Upper lobe of right lung (tissue), 1 donor: ENCODE results near the gene TMEM151A. TPM values are rescaled to one million over a fixed set of nuclear protein-coding genes. Genes with fewer than 3 reads are reported as not detected.

ENCODE experiments used
- ATAC-seq: fragments of 200-7000 bp; cut with Tn5 transposase; one replicate; pipeline ENCODE4 v1.9.1; 2020; ENCODE audit warnings: mild to moderate bottlenecking, moderate library complexity
- DNase-seq: peaks from one replicate; pipeline ENCODE4 v3.0.0-alpha.2; 2020
- H3K27ac ChIP-seq: fragments of 200-600 bp; one replicate; pipeline ENCODE4 v1.8.0; 2022
- H3K27me3 ChIP-seq: fragments of 200-600 bp; one replicate; pipeline ENCODE4 v1.8.0; 2022; ENCODE audit warnings: mild to moderate bottlenecking
- H3K36me3 ChIP-seq: fragments of 200-600 bp; one replicate; pipeline ENCODE4 v1.8.0; 2022
- H3K4me1 ChIP-seq: fragments of 200-600 bp; one replicate; pipeline ENCODE4 v1.8.0; 2022
- H3K4me3 ChIP-seq: fragments of 200-600 bp; one replicate; pipeline ENCODE4 v1.8.0; 2022; ENCODE audit warnings: mild to moderate bottlenecking
- H3K9me3 ChIP-seq: fragments of 200-600 bp; one replicate; pipeline ENCODE4 v1.8.0; 2022
- CTCF ChIP-seq: fragments of 200-600 bp; IDR thresholded peaks from one replicate; pipeline ENCODE4 v1.8.0; 2022; ENCODE audit warnings: antibody characterized with exemption
- intact Hi-C: fragments of 100-400 bp; cut with DNase I; formaldehyde crosslinking; loops from one replicate; pipeline ENCODE4 v1.11.0; 2022
- total RNA-seq: library from RNA; stranded (reverse); fragmentation: NEBNext Ultra II Directional; extraction: Animal tissue kit (Norgen Biotek cat#: 25700); gene quantifications from one replicate; pipeline ENCODE4 v1.2.1, GENCODE V29; 2021
- donor health status: DM: no; HTN: yes; CAD: no; lungs with severe emphysema.

TMEM151A gene
- total RNA-seq, 1 donor from 2014 or later = 0.41 TPM

GRCh38 chr11:66329165-66329673, 37.5 kb downstream of the TMEM151A start:
- no peaks in the 10 kb centered on the region for H3K9me3 ChIP-seq
- H3K36me3 ChIP-seq = peaks cover 18% of the 10 kb centered on the region
- no peaks in the 10 kb centered on the region for H3K27me3 ChIP-seq
- DNase-seq (no peak), ATAC-seq (no peak)
- H3K4me1 ChIP-seq = peaks cover 21% of the 10 kb centered on the region
- intact Hi-C loops = no loop called here
- no peak for TF ChIP-seq CTCF
- H3K27ac ChIP-seq = no peak overlapping the region
- no peak overlapping the region for H3K4me3 ChIP-seq

- no peak overlapping the region for H3K4me3 ChIP-seq
- peaks cover 37% of the 10 kb centered on the region for H3K4me1 ChIP-seq
- DNase-seq (no peak), ATAC-seq (no peak)
- no peaks in the 10 kb centered on the region for H3K27me3 ChIP-seq
- no peak overlapping the region for H3K27ac ChIP-seq
- TF ChIP-seq CTCF = no peak
- intact Hi-C loops = no loop called here
- H3K9me3 ChIP-seq = no peaks in the 10 kb centered on the region
- H3K36me3 ChIP-seq = peaks cover 18% of the 10 kb centered on the region
Observed at GRCh38 chr11:66330931-66331330, 39.2 kb downstream of the TMEM151A start.

DNA sequence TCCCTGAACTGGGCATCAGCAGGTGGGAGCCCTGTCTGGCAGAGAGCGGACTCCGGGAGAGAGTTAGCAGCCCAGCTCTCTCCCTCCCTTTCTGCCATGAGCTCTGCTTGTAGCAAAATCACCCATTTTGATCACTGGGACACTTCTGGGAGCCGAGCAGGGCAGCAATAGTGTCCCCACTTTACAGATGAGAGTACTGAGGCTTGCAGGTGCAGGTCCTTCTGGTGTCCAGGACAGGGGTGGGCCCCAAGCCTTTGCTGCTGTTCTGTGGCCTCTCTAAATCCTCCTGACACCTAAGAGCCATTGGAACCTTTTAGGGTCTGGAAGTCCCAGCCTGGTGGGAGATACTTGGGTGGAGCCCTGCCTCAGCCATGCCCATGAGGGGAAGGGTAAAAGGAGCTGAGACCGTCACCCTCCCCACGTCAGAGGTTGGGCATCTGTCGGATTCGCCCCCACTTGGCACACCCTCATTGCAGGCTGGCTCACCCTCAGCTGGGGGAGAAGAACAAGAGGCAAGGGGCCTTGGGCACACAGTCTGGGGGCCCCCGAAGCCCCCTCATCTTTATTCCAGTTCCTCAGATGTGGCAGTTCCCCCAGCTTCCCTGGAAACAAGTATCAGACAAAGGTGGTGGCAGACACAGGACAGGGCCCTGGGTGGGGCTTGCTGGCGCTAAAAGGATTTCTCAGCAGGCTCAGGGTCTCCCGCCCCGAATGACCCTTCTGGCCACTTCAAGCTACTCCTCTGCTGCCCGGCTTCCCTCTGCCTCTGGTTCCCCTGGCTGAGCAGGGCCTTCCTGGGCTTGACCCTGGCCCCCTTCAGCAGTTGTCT, 40.1 kb downstream of the TMEM151A start:
- H3K4me3 ChIP-seq = no peak overlapping the region
- H3K36me3 ChIP-seq = peaks cover 18% of the 10 kb centered on the region
- TF ChIP-seq CTCF = no peak
- intact Hi-C loops = no loop called here
- DNase-seq (no peak), ATAC-seq (no peak)
- no peak overlapping the region for H3K27ac ChIP-seq
- H3K27me3 ChIP-seq = no peaks in the 10 kb centered on the region
- H3K9me3 ChIP-seq = no peaks in the 10 kb centered on the region
- H3K4me1 ChIP-seq = peaks cover 44% of the 10 kb centered on the region

DNA sequence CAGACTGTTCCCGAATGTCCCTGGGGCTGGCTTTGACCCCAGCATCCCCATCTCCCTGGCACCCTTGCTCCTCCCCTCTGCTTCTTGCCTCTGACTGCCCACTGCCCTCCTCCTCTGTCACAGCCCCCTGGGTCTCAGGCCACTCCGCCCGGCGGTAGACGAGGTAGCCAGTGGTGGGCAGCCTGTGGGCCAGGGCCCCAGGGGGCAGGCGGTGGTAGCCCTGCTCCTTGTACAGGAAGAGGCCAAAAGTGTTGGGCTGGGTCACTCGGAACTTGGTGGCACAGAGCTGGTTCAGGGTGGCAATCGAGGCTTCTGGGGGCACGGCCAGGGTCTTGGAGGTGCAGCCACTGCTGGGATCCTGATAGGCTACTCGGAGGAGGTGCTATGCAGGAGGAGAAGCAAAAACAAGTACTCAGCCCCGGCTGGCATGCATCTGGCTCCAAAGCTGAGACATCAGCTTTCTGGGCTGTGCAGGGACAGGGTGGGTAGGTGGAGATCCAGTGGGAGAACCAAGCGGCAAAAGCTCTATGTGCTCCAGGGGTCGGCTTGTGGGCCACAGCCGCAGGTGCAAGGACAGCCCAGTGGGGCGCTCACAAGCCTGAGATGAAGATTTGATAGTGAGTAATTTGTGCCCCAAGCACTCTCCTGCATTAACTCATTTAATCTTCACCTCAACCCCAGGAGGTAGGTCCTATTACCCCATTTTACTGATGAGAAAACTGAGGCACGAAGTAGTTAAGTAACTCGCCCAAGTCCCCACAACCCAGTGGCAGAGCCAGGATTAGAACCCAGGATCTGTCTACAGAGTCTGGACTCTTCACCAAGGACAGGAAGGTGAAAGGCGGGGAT, 40.9 kb downstream of the TMEM151A start:
- Histone ChIP-seq H3K36me3 (peaks cover 18% of the 10 kb centered on the region), H3K9me3 (no peaks in the 10 kb centered on the region), H3K27me3 (no peaks in the 10 kb centered on the region), H3K4me3 (no peak overlapping the region), H3K4me1 (peaks cover 40% of the 10 kb centered on the region), H3K27ac (no peak overlapping the region)
- TF ChIP-seq CTCF = no peak
- intact Hi-C loops = no loop called here
- DNase-seq (no peak), ATAC-seq (no peak)

- ATAC-seq (no peak), DNase-seq (no peak)
- peaks cover 33% of the 10 kb centered on the region for H3K4me1 ChIP-seq
- intact Hi-C loops = no loop called here
- no peak overlapping the region for H3K27ac ChIP-seq
- H3K9me3 ChIP-seq = no peaks in the 10 kb centered on the region
- no peaks in the 10 kb centered on the region for H3K27me3 ChIP-seq
- peaks cover 18% of the 10 kb centered on the region for H3K36me3 ChIP-seq
- TF ChIP-seq CTCF = no peak
- no peak overlapping the region for H3K4me3 ChIP-seq
Observed at GRCh38 chr11:66333220-66333877, 41.7 kb downstream of the TMEM151A start.
